T-helper 17 cell (primary cell): ENCODE data around the gene ZER1. TPM values are rescaled to one million over a fixed set of nuclear protein-coding genes. Genes with fewer than 3 reads are reported as not detected.

Experiments used
- ATAC-seq: fragments of 150-1000 bp; cut with Tn5 transposase; 2 replicates; pipeline ENCODE4 v1.10.0; 2021; ENCODE audit warnings: mild to moderate bottlenecking, moderate library complexity
- DNase-seq, 3 donors: peaks; one replicate each; pipeline versions ENCODE4 v3.0.0 to v3.0.0-alpha.2; 2020 to 2021
- H3K9me3 ChIP-seq: one replicate; pipeline ENCODE4 v1.7.0; 2013; ENCODE audit warnings: low read length, mild to moderate bottlenecking; ENCODE audit not compliant: control insufficient read depth, poor library complexity, severe bottlenecking
- H3K27ac Mint-ChIP-seq: one replicate; pipeline ENCODE4 v1.8.0; 2022; ENCODE audit warnings: mild to moderate bottlenecking, moderate library complexity, mixed read lengths
- H3K27me3 Mint-ChIP-seq: one replicate; pipeline ENCODE4 v1.8.0; 2022; ENCODE audit warnings: mixed read lengths
- H3K36me3 Mint-ChIP-seq: one replicate; pipeline ENCODE4 v1.8.0; 2022; ENCODE audit warnings: low read depth, mixed read lengths
- H3K4me1 Mint-ChIP-seq: one replicate; pipeline ENCODE4 v1.8.0; 2022; ENCODE audit warnings: mild to moderate bottlenecking, mixed read lengths
- H3K4me3 Mint-ChIP-seq: one replicate; pipeline ENCODE4 v1.8.0; 2022; ENCODE audit warnings: mild to moderate bottlenecking, moderate library complexity, mixed read lengths
- total RNA-seq, 4 donors: library from RNA in 2 of 4; stranded (reverse) in 2 of 4; gene quantifications; one replicate each; pipeline ENCODE4 v1.2.3 and lab custom pipeline; 2022 to 2026

ZER1 gene
- total RNA-seq, 2 donors from 2014 or later, result 29.4 to 30.0 TPM

- Mint-ChIP-seq H3K4me3 (peak overlapping the region; percentile 100), H3K4me1 (peaks cover 38% of the 10 kb centered on the region), H3K36me3 (no peaks in the 10 kb centered on the region), H3K27me3 (no peaks in the 10 kb centered on the region), H3K27ac (peak overlapping the region; percentile 98)
- ATAC-seq (peak; percentile 21), DNase-seq (no peak)
- H3K9me3 ChIP-seq, result no peaks in the 10 kb centered on the region
Measured at GRCh38 chr9:128683340-128684064, 88.2 kb downstream of the ZER1 start.

Other genes starting within 250 kb of the ZER1 start
- 100 to 1,000 TPM; 734 to 740 TPM for gene SPTAN1, start 219.3 kb downstream of the ZER1 start, total RNA-seq
- 1 to 10 TPM; 3.7 to 3.8 TPM for gene DYNC2I2, start 115.1 kb downstream of the ZER1 start, total RNA-seq
- gene SET, start 82.7 kb downstream of the ZER1 start, total RNA-seq, result 100 to 1,000 TPM; 223 to 231 TPM
- gene PKN3, start 69.4 kb downstream of the ZER1 start, total RNA-seq, result 1 to 10 TPM in 1 of 2 donors, under 1 TPM in 1; 0.96 to 2.0 TPM
- gene ZDHHC12, start 47.8 kb downstream of the ZER1 start, total RNA-seq, result 10 to 100 TPM; 23.5 to 26.9 TPM
- gene TBC1D13, start 15.3 kb upstream of the ZER1 start, total RNA-seq, result 10 to 100 TPM; 21.6 to 30.8 TPM
- gene ENDOG, start 46.6 kb upstream of the ZER1 start, total RNA-seq, result 1 to 10 TPM; 7.7 to 7.8 TPM
- 10 to 100 TPM; 33.7 to 48.1 TPM for gene SPOUT1, start 57.9 kb upstream of the ZER1 start, total RNA-seq
- gene KYAT1, start 110.0 kb upstream of the ZER1 start, total RNA-seq, result 1 to 10 TPM; 4.8 to 5.7 TPM
- 10 to 100 TPM; 28.9 to 30.3 TPM for gene LRRC8A, start 110.2 kb upstream of the ZER1 start, total RNA-seq
- gene PHYHD1, start 149.1 kb upstream of the ZER1 start, total RNA-seq, result under 1 TPM in 1 of 2 donors, not detected in 1; 0.45 TPM
- gene DOLK, start 175.7 kb upstream of the ZER1 start, total RNA-seq, result 1 to 10 TPM; 5.1 to 7.4 TPM
- gene NUP188, start 175.8 kb upstream of the ZER1 start, total RNA-seq, result 10 to 100 TPM; 62.2 to 75.1 TPM